ENCODE measurements around the gene LTO1.

The LTO1 gene

GRCh38 chr11:69649576-69649900, 25.6 kb downstream of the LTO1 start:
- no peak overlapping the region for H3K14ac ChIP-seq (ENCODE audit: low read length)
- no peaks in the 10 kb centered on the region for H3K9me3 ChIP-seq (ENCODE audit: insufficient read depth, low read depth, low read length)
- H3K9ac ChIP-seq (ENCODE audit: low read length) = no peak overlapping the region
- no peak overlapping the region for H2BK120ac ChIP-seq (ENCODE audit: insufficient read depth, low read length, poor library complexity)
- H3K79me1 ChIP-seq (ENCODE audit: low read length) = no peaks in the 10 kb centered on the region
- H3K36me3 ChIP-seq (ENCODE audit: control insufficient read depth in 1 of 2, insufficient read depth in 2 of 2, low read length in 2 of 2) = peaks cover 33 to 45% of the 10 kb centered on the region in 2 experiments
- no peak overlapping the region for H3K27ac ChIP-seq (ENCODE audit: low read depth, low read length)
- DNase-seq = no peak
- no peak overlapping the region for H2BK5ac ChIP-seq (ENCODE audit: low read depth, low read length, poor library complexity)
- H4K8ac ChIP-seq (ENCODE audit: low read depth, low read length) = no peak overlapping the region
- H3K18ac ChIP-seq (ENCODE audit: low read length) = no peak overlapping the region
- H3K27me3 ChIP-seq (ENCODE audit: insufficient read depth, low read length) = no peaks in the 10 kb centered on the region
- H3K79me2 ChIP-seq (ENCODE audit: control insufficient read depth, insufficient read depth, low read length, poor library complexity) = no peaks in the 10 kb centered on the region
- no peak overlapping the region for H3K4me2 ChIP-seq (ENCODE audit: low read length)
- H3K4ac ChIP-seq (ENCODE audit: low read depth, low read length) = no peak overlapping the region
- no peaks in the 10 kb centered on the region for H3K4me1 ChIP-seq (ENCODE audit: control insufficient read depth in 1 of 2, insufficient read depth in 2 of 2, low read length in 2 of 2)
- WGBS (ENCODE audit: extremely low coverage, insufficient coverage, insufficient read length) = no CpG with 5 or more reads among the region's 10 CpGs
- no peak overlapping the region for H4K12ac ChIP-seq (ENCODE audit: low read depth, low read length)
- no peak overlapping the region for H2BK12ac ChIP-seq (ENCODE audit: low read length)
- no peak overlapping the region for H4K91ac ChIP-seq (ENCODE audit: low read depth, low read length)
- no peak overlapping the region for H2AFZ ChIP-seq (ENCODE audit: insufficient read depth, low read length, poor library complexity)
- no peak overlapping the region for H3K4me3 ChIP-seq (ENCODE audit: low read depth, low read length)
- H2AK5ac ChIP-seq (ENCODE audit: low read length) = no peak overlapping the region
- H3K23ac ChIP-seq (ENCODE audit: low read length) = no peak overlapping the region

DNA sequence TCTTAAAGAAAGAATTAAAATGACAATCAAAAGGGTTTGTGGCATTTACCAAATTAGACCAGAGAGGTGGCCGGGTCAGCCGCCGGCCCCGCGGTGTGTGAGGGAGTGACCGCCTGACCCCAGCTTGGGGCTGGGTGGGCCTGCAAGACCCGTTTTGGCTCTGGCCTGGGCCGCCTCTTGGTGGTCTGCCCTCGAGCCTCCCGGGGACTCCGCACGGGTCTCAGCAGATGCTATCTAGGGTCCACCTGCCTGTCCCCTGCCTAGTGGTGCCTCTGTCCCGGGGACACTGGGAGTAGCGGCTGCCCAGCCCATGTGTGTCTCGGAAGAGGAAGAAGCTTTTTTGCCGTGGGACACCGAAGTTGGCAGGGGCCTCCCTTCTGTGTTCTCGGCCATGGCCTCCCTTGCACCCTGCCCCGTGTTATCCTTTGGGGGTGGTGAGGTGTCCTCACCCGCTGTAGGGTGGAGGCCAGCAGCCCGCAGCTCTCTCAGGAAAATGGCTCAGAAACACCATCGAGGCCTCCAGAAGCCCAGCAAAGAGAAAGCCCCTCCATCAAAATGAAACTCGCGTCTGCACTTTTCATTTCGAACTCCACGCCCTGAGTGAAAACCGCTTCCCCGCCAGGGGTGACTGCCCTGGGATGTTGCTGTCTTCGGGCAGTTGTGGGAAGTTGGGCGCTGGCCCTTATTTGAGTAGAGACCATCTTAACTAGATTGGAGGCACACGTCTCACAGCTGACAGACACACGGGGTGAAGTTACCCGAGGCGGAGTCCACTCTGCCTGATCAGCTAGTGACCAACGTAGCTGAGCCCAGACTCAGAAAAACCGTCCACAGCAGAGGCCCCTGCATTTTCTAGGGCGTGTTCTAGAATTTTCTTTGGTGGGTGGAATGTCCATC, 26.2 kb downstream of the LTO1 start:
- Histone ChIP-seq H3K36me3 (ENCODE audit: control insufficient read depth in 1 of 2, insufficient read depth in 2 of 2, low read length in 2 of 2) (peaks cover 39 to 50% of the 10 kb centered on the region in 2 experiments), H3K18ac (ENCODE audit: low read length) (no peak overlapping the region), H2AFZ (ENCODE audit: insufficient read depth, low read length, poor library complexity) (no peak overlapping the region), H4K8ac (ENCODE audit: low read depth, low read length) (no peak overlapping the region), H3K14ac (ENCODE audit: low read length) (no peak overlapping the region), H2BK5ac (ENCODE audit: low read depth, low read length, poor library complexity) (no peak overlapping the region), H2AK5ac (ENCODE audit: low read length) (no peak overlapping the region), H3K4me2 (ENCODE audit: low read length) (no peak overlapping the region), H3K4me3 (ENCODE audit: low read depth, low read length) (no peak overlapping the region), H2BK12ac (ENCODE audit: low read length) (no peak overlapping the region), H3K27ac (ENCODE audit: low read depth, low read length) (no peak overlapping the region), H3K4me1 (ENCODE audit: control insufficient read depth in 1 of 2, insufficient read depth in 2 of 2, low read length in 2 of 2) (no peaks in the 10 kb centered on the region), H3K4ac (ENCODE audit: low read depth, low read length) (no peak overlapping the region), H3K9me3 (ENCODE audit: insufficient read depth, low read depth, low read length) (no peaks in the 10 kb centered on the region), H3K27me3 (ENCODE audit: insufficient read depth, low read length) (no peaks in the 10 kb centered on the region), H3K9ac (ENCODE audit: low read length) (no peak overlapping the region), H4K12ac (ENCODE audit: low read depth, low read length) (no peak overlapping the region), H4K91ac (ENCODE audit: low read depth, low read length) (no peak overlapping the region), H3K79me1 (ENCODE audit: low read length) (no peaks in the 10 kb centered on the region), H3K23ac (ENCODE audit: low read length) (no peak overlapping the region), H3K79me2 (ENCODE audit: control insufficient read depth, insufficient read depth, low read length, poor library complexity) (no peaks in the 10 kb centered on the region), H2BK120ac (ENCODE audit: insufficient read depth, low read length, poor library complexity) (no peak overlapping the region)
- DNase-seq = no peak
- WGBS (ENCODE audit: extremely low coverage, insufficient coverage, insufficient read length) = no CpG with 5 or more reads among the region's 37 CpGs

- Histone ChIP-seq H3K18ac (ENCODE audit: low read length) (no peak overlapping the region), H3K4me1 (ENCODE audit: control insufficient read depth in 1 of 2, insufficient read depth in 2 of 2, low read length in 2 of 2) (peaks cover 0 to under 1% of the 10 kb centered on the region in 2 experiments), H3K36me3 (ENCODE audit: control insufficient read depth in 1 of 2, insufficient read depth in 2 of 2, low read length in 2 of 2) (peaks cover 39 to 52% of the 10 kb centered on the region in 2 experiments), H3K27me3 (ENCODE audit: insufficient read depth, low read length) (peaks cover 2% of the 10 kb centered on the region), H3K79me1 (ENCODE audit: low read length) (no peaks in the 10 kb centered on the region), H3K27ac (ENCODE audit: low read depth, low read length) (no peak overlapping the region), H3K4ac (ENCODE audit: low read depth, low read length) (no peak overlapping the region), H2BK12ac (ENCODE audit: low read length) (no peak overlapping the region), H2BK120ac (ENCODE audit: insufficient read depth, low read length, poor library complexity) (no peak overlapping the region), H3K23ac (ENCODE audit: low read length) (no peak overlapping the region), H2AFZ (ENCODE audit: insufficient read depth, low read length, poor library complexity) (no peak overlapping the region), H4K8ac (ENCODE audit: low read depth, low read length) (no peak overlapping the region), H4K91ac (ENCODE audit: low read depth, low read length) (no peak overlapping the region), H3K14ac (ENCODE audit: low read length) (no peak overlapping the region), H3K4me2 (ENCODE audit: low read length) (no peak overlapping the region), H3K4me3 (ENCODE audit: low read depth, low read length) (no peak overlapping the region), H2AK5ac (ENCODE audit: low read length) (no peak overlapping the region), H3K79me2 (ENCODE audit: control insufficient read depth, insufficient read depth, low read length, poor library complexity) (no peaks in the 10 kb centered on the region), H3K9me3 (ENCODE audit: insufficient read depth, low read depth, low read length) (no peaks in the 10 kb centered on the region), H4K12ac (ENCODE audit: low read depth, low read length) (no peak overlapping the region), H3K9ac (ENCODE audit: low read length) (no peak overlapping the region), H2BK5ac (ENCODE audit: low read depth, low read length, poor library complexity) (no peak overlapping the region)
- whole genome bisulfite sequencing (ENCODE audit: extremely low coverage, insufficient coverage, insufficient read length) = no CpG with 5 or more reads among the region's 28 CpGs
- DNase-seq = no peak
These were observed 27.2 kb downstream of the LTO1 start for GRCh38 chr11:69647761-69648497.

- Histone ChIP-seq H2BK120ac (ENCODE audit: insufficient read depth, low read length, poor library complexity) (no peak overlapping the region), H4K8ac (ENCODE audit: low read depth, low read length) (no peak overlapping the region), H3K4me1 (ENCODE audit: control insufficient read depth in 1 of 2, insufficient read depth in 2 of 2, low read length in 2 of 2) (peaks cover 0 to 3% of the 10 kb centered on the region in 2 experiments), H3K9me3 (ENCODE audit: insufficient read depth, low read depth, low read length) (no peaks in the 10 kb centered on the region), H3K18ac (ENCODE audit: low read length) (no peak overlapping the region), H3K27ac (ENCODE audit: low read depth, low read length) (no peak overlapping the region), H3K36me3 (ENCODE audit: control insufficient read depth in 1 of 2, insufficient read depth in 2 of 2, low read length in 2 of 2) (peaks cover 39 to 51% of the 10 kb centered on the region in 2 experiments), H2BK12ac (ENCODE audit: low read length) (no peak overlapping the region), H2AK5ac (ENCODE audit: low read length) (no peak overlapping the region), H3K27me3 (ENCODE audit: insufficient read depth, low read length) (peaks cover 7% of the 10 kb centered on the region), H3K14ac (ENCODE audit: low read length) (no peak overlapping the region), H3K4me2 (ENCODE audit: low read length) (no peak overlapping the region), H3K4ac (ENCODE audit: low read depth, low read length) (no peak overlapping the region), H4K91ac (ENCODE audit: low read depth, low read length) (no peak overlapping the region), H3K23ac (ENCODE audit: low read length) (no peak overlapping the region), H3K79me1 (ENCODE audit: low read length) (peaks cover 2% of the 10 kb centered on the region), H3K79me2 (ENCODE audit: control insufficient read depth, insufficient read depth, low read length, poor library complexity) (no peaks in the 10 kb centered on the region), H2BK5ac (ENCODE audit: low read depth, low read length, poor library complexity) (no peak overlapping the region), H2AFZ (ENCODE audit: insufficient read depth, low read length, poor library complexity) (no peak overlapping the region), H3K9ac (ENCODE audit: low read length) (no peak overlapping the region), H3K4me3 (ENCODE audit: low read depth, low read length) (no peak overlapping the region), H4K12ac (ENCODE audit: low read depth, low read length) (no peak overlapping the region)
- DNase-seq = no peak
- WGBS (ENCODE audit: extremely low coverage, insufficient coverage, insufficient read length) = no CpG with 5 or more reads among the region's 11 CpGs
These were observed 27.8 kb downstream of the LTO1 start for GRCh38 chr11:69647390-69647748.

Data from trophoblast cell (in vitro differentiated cells and primary cell).